Panc1 (cell line): ENCODE results near the gene SLC4A1AP. TPM values are rescaled to one million over a fixed set of nuclear protein-coding genes. Genes with fewer than 3 reads are reported as not detected.

Experiments
- ATAC-seq: fragments of 200-7000 bp; cut with Tn5 transposase; 2 replicates; pipeline ENCODE4 v1.9.1; 2020; ENCODE audit warnings: mild to moderate bottlenecking, moderate library complexity
- BruUV-seq: library from RNA; stranded (reverse); fragments of 400-500 nt; replicated peaks from 2 replicates; lab custom pipeline; 2021; lab: Mats Ljungman, UMichigan
- CTCF ChIA-PET: fragments of 300-600 bp; sonication (Branson Sonifier 250); formaldehyde crosslinking; loops from one replicate; lab custom pipeline; 2022; ENCODE audit warnings: antibody characterized with exemption; lab: Charles Lee
- POLR2A ChIA-PET: fragments of 300-600 bp; sonication (Branson Sonifier 250); formaldehyde crosslinking; loops from one replicate; lab custom pipeline; 2022; ENCODE audit warnings: antibody characterized with exemption; lab: Charles Lee
- DNase-seq: peaks from one replicate; pipeline ENCODE4 v3.0.0-alpha.2; 2010; ENCODE audit warnings: low read depth, low spot score
- H3K27ac ChIP-seq: 2 replicates; pipeline ENCODE4 v1.5.1; 2011; ENCODE audit warnings: mild to moderate bottlenecking, low read length, inconsistent platforms
- H3K27me3 ChIP-seq: fragments of 200-500 bp; sonication (Bioruptor generic); 2 replicates; pipeline ENCODE4 v1.6.0; 2014; ENCODE audit warnings: low read length, inconsistent platforms; ENCODE audit not compliant: control insufficient read depth, insufficient read depth
- H3K36me3 ChIP-seq: fragments of 200-500 bp; sonication (Bioruptor generic); 2 replicates; pipeline ENCODE4 v1.5.1; 2014; ENCODE audit warnings: inconsistent platforms, mild to moderate bottlenecking, low read length, moderate library complexity; ENCODE audit not compliant: control insufficient read depth, insufficient read depth
- H3K4me1 ChIP-seq: 2 replicates; pipeline ENCODE4 v1.5.1; 2011; ENCODE audit warnings: inconsistent platforms, mild to moderate bottlenecking, low read length, moderate library complexity; ENCODE audit not compliant: control insufficient read depth, insufficient read depth
- H3K4me3 ChIP-seq, 2 experiments: 2 replicates each; pipeline ENCODE4 v1.5.1; 2011 to 2012; ENCODE audit warnings: low read depth in 2 of 2, low read length in 2 of 2, mild to moderate bottlenecking in 2 of 2, inconsistent platforms in 1 of 2, moderate library complexity in 1 of 2
- H3K9me3 ChIP-seq: fragments of 200-500 bp; sonication (Bioruptor generic); 2 replicates; pipeline ENCODE4 v1.5.1; 2014; ENCODE audit warnings: low read depth, mild to moderate bottlenecking, inconsistent platforms, low read length, moderate library complexity; ENCODE audit not compliant: control insufficient read depth, insufficient read depth
- CTCF ChIP-seq: fragments of 450-650 bp; IDR thresholded peaks from 2 replicates; pipeline ENCODE4 v1.5.1; 2017; ENCODE audit warnings: mild to moderate bottlenecking
- POLR2AphosphoS5 ChIP-seq: IDR thresholded peaks from 2 replicates; pipeline ENCODE4 v1.6.1; 2012; ENCODE audit warnings: mild to moderate bottlenecking, low read depth, low read length, moderate library complexity
- REST ChIP-seq, 2 experiments: IDR thresholded peaks; 2 replicates each; pipeline ENCODE4 v1.6.1; 2011 to 2012; ENCODE audit warnings: low read depth in 2 of 2, control low read depth in 1 of 2, low read length in 1 of 2, mild to moderate bottlenecking in 1 of 2, moderate library complexity in 1 of 2; ENCODE audit not compliant: insufficient read depth in 1 of 2
- SIN3A ChIP-seq: IDR thresholded peaks from 2 replicates; pipeline ENCODE4 v1.6.1; 2012; ENCODE audit warnings: low read depth, mild to moderate bottlenecking, low read length, moderate library complexity, borderline replicate concordance; ENCODE audit not compliant: insufficient read depth
- TCF7L2 ChIP-seq: IDR thresholded peaks from 2 replicates; pipeline ENCODE4 v1.6.1; 2011; ENCODE audit warnings: mild to moderate bottlenecking, low read depth, low read length, inconsistent platforms
- in situ Hi-C: cut with HindIII; loops from 2 replicates; pipeline ENCODE4 v1.10.0; 2016; ENCODE audit warnings: low sequenced_read_pairs, low pct_unique_long_range_greater_than_20kb
- intact Hi-C: fragments of 100-400 bp; cut with micrococcal nuclease; formaldehyde crosslinking; loops from one replicate; pipeline ENCODE4 v1.10.0; 2022; ENCODE audit not compliant: unreplicated experiment
- total RNA-seq: library from RNA; stranded (reverse); gene quantifications from one replicate; pipeline ENCODE4 v1.2.1, GENCODE V29; 2021; ENCODE audit not compliant: unreplicated experiment

SLC4A1AP gene
- total RNA-seq, 1 experiment from 2014 or later, result 22.2 TPM

- Histone ChIP-seq H3K9me3 (no peaks in the 10 kb centered on the region), H3K4me3 (no peak overlapping the region), H3K27ac (no peak overlapping the region), H3K4me1 (no peaks in the 10 kb centered on the region), H3K36me3 (peaks cover 25% of the 10 kb centered on the region), H3K27me3 (no peaks in the 10 kb centered on the region)
- ChIA-PET CTCF (no interaction called here), POLR2A (no interaction called here)
- BruUV-seq, result no TSS peak
- intact Hi-C loops, result no loop called here
- in situ Hi-C loops, result no loop called here
- ATAC-seq (no peak), DNase-seq (no peak)
- no peak for TF ChIP-seq POLR2AphosphoS5
- TF ChIP-seq TCF7L2, result no peak
- no peak for TF ChIP-seq REST (IDR thresholded peaks at IDR 0.05; ENCODE audit: insufficient read depth in 1 of 2, low read depth in 2 of 2, low read length in 1 of 2)
- no peak for TF ChIP-seq SIN3A
- TF ChIP-seq CTCF, result no peak
Observed at GRCh38 chr2:27652341-27652740, 11.3 kb upstream of the SLC4A1AP start.

GRCh38 chr2:27652790-27653189 is 10.9 kb upstream of the SLC4A1AP start:
- POLR2A ChIA-PET, result no interaction called here
- DNase-seq, result no peak

More at GRCh38 chr2:27652790-27653189, 10.9 kb upstream of the SLC4A1AP start:
- TF ChIP-seq POLR2AphosphoS5 (no peak), TCF7L2 (no peak), SIN3A (no peak), REST (IDR thresholded peaks at IDR 0.05; ENCODE audit: insufficient read depth in 1 of 2, low read depth in 2 of 2, low read length in 1 of 2) (no peak), CTCF (no peak)
- H3K4me1 ChIP-seq, result no peaks in the 10 kb centered on the region
- no TSS peak for BruUV-seq
- peaks cover 25% of the 10 kb centered on the region for H3K36me3 ChIP-seq
- H3K4me3 ChIP-seq, result no peak overlapping the region
- intact Hi-C loops, result no loop called here
- H3K27ac ChIP-seq, result no peak overlapping the region
- H3K27me3 ChIP-seq, result no peaks in the 10 kb centered on the region
- in situ Hi-C loops, result no loop called here
- no peak for ATAC-seq
- CTCF ChIA-PET, result no interaction called here
- no peaks in the 10 kb centered on the region for H3K9me3 ChIP-seq
